Calu3 (cell line): ENCODE measurements around the gene ECPAS. TPM values are rescaled to one million over a fixed set of nuclear protein-coding genes. Genes with fewer than 3 reads are reported as not detected.
"Not testable (repeated sequence)": the region's sequence is repeated elsewhere in the genome, so short reads cannot be mapped to it uniquely, and the experiment has no call there.

Experiments used
- BruUV-seq: library from RNA; stranded (reverse); fragments of 400-500 nt; replicated peaks from 2 replicates; lab custom pipeline; 2021; lab: Mats Ljungman, UMichigan
- CTCF ChIA-PET: fragments of 300-600 bp; sonication (Branson Sonifier 250); formaldehyde crosslinking; loops from one replicate; lab custom pipeline; 2022; ENCODE audit warnings: antibody characterized with exemption; lab: Charles Lee
- DNase-seq: peaks from one replicate; pipeline ENCODE4 v3.0.0; 2022
- H3K27ac Mint-ChIP-seq: one replicate; pipeline ENCODE4 v1.8.0; 2022; ENCODE audit warnings: mixed read lengths; ENCODE audit not compliant: unreplicated experiment
- H3K27me3 Mint-ChIP-seq: one replicate; pipeline ENCODE4 v1.8.0; 2022; ENCODE audit warnings: mixed read lengths; ENCODE audit not compliant: unreplicated experiment
- H3K36me3 Mint-ChIP-seq: one replicate; pipeline ENCODE4 v1.8.0; 2022; ENCODE audit warnings: mild to moderate bottlenecking, moderate library complexity, mixed read lengths; ENCODE audit not compliant: insufficient read depth, unreplicated experiment
- H3K4me1 Mint-ChIP-seq: one replicate; pipeline ENCODE4 v1.8.0; 2022; ENCODE audit warnings: mild to moderate bottlenecking, low read depth, mixed read lengths; ENCODE audit not compliant: unreplicated experiment
- H3K4me3 Mint-ChIP-seq: one replicate; pipeline ENCODE4 v1.8.0; 2022; ENCODE audit warnings: mild to moderate bottlenecking, low read depth, moderate library complexity, mixed read lengths; ENCODE audit not compliant: unreplicated experiment
- H3K9me3 Mint-ChIP-seq: one replicate; pipeline ENCODE4 v1.8.0; 2022; ENCODE audit warnings: low read depth, mixed read lengths; ENCODE audit not compliant: unreplicated experiment
- CTCF ChIP-seq: fragments of 200-600 bp; IDR thresholded peaks from one replicate; pipeline ENCODE4 v1.8.0; 2022; ENCODE audit warnings: antibody characterized with exemption; ENCODE audit not compliant: unreplicated experiment
- intact Hi-C: fragments of 100-400 bp; cut with micrococcal nuclease; formaldehyde crosslinking; loops from one replicate; pipeline ENCODE4 v1.10.0; 2022; ENCODE audit not compliant: unreplicated experiment
- total RNA-seq: library from RNA; stranded (reverse); gene quantifications from 2 replicates; pipeline ENCODE4 v1.2.3, GENCODE V29; 2022

Gene ECPAS
- total RNA-seq, 1 experiment from 2014 or later: 57.8 TPM

GRCh38 chr9:111454751-111455150 is 29.4 kb downstream of the ECPAS start:
- no peaks in the 10 kb centered on the region for H3K36me3 Mint-ChIP-seq
- no peaks in the 10 kb centered on the region for H3K9me3 Mint-ChIP-seq
- H3K4me3 Mint-ChIP-seq: no peak overlapping the region
- CTCF ChIA-PET: interaction anchor here (0.6 kb wide), 2 partner anchors 75 to 1342 kb away, joined by 3 read pairs; no protein-coding TSS in a partner anchor
- peaks cover 18% of the 10 kb centered on the region for H3K4me1 Mint-ChIP-seq
- H3K27ac Mint-ChIP-seq: no peak overlapping the region
- DNase-seq: no peak
- TF ChIP-seq CTCF: no peak
- H3K27me3 Mint-ChIP-seq: no peaks in the 10 kb centered on the region
- BruUV-seq: no TSS peak
- intact Hi-C loops: no loop called here

DNA sequence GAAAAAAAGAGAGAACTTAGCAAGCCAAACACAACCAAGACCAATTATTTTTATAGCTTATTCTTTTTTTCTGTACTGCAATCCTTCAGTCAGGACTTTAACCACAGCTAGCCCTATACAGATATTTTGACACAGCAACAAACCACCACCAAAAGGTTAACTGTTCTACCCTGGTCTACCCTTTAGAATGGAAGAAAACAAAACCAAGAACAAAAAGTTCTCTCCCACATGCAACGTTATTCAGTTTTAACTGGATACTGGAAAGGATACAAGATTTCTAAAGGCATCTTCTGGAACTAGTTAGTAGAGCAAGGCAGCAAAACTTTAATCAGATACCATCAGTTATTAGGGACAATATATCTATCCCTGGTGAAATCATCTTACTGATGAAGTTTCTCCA is 32.6 kb downstream of the ECPAS start:
- no peak for TF ChIP-seq CTCF
- H3K4me3 Mint-ChIP-seq: no peak overlapping the region
- intact Hi-C loops: no loop called here
- H3K27ac Mint-ChIP-seq: no peak overlapping the region
- CTCF ChIA-PET: interaction anchor here (0.6 kb wide), 1 partner anchor 397 kb away, joined by 3 read pairs; no protein-coding TSS in a partner anchor
- BruUV-seq: no TSS peak
- H3K36me3 Mint-ChIP-seq: no peaks in the 10 kb centered on the region
- H3K27me3 Mint-ChIP-seq: no peaks in the 10 kb centered on the region
- H3K9me3 Mint-ChIP-seq: no peaks in the 10 kb centered on the region
- no peak for DNase-seq
- H3K4me1 Mint-ChIP-seq: no peaks in the 10 kb centered on the region

DNA sequence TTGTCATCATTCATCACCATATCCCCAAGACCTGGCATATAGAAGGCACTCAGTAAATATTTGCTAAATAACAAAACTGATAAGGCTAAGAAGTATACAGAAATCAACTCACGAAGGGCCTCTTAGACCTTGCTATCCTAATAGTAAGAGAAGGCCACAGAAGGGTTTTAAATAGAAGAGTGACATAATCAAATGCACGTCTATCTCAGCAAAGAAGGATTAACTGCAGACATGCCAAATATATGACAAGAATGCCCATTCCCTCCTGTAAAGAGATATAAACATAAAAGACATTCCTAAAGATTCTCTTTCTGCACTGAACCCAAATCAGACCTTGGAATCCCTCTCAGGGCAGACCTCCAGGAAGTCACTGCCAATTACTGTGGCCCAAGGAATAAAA is 34.1 kb downstream of the ECPAS start:
- DNase-seq: no peak
- peaks cover 9% of the 10 kb centered on the region for H3K36me3 Mint-ChIP-seq
- CTCF ChIA-PET: no interaction called here
- intact Hi-C loops: no loop called here
- H3K27ac Mint-ChIP-seq: no peak overlapping the region
- no peaks in the 10 kb centered on the region for H3K4me1 Mint-ChIP-seq
- no TSS peak for BruUV-seq
- no peaks in the 10 kb centered on the region for H3K27me3 Mint-ChIP-seq
- H3K9me3 Mint-ChIP-seq: no peaks in the 10 kb centered on the region
- H3K4me3 Mint-ChIP-seq: no peak overlapping the region
- no peak for TF ChIP-seq CTCF

- no peak for TF ChIP-seq CTCF
- CTCF ChIA-PET: no interaction called here
- BruUV-seq: no TSS peak
- no peaks in the 10 kb centered on the region for H3K4me1 Mint-ChIP-seq
- intact Hi-C loops: no loop called here
- H3K4me3 Mint-ChIP-seq: no peak overlapping the region
- no peaks in the 10 kb centered on the region for H3K27me3 Mint-ChIP-seq
- H3K9me3 Mint-ChIP-seq: no peaks in the 10 kb centered on the region
- H3K36me3 Mint-ChIP-seq: peaks cover 9% of the 10 kb centered on the region
- H3K27ac Mint-ChIP-seq: no peak overlapping the region
- no peak for DNase-seq
Observed at GRCh38 chr9:111449705-111450104, 34.5 kb downstream of the ECPAS start.

- CTCF ChIA-PET, DNase-seq, H3K27me3 Mint-ChIP-seq, BruUV-seq, H3K4me1 Mint-ChIP-seq, intact Hi-C loops, H3K9me3 Mint-ChIP-seq, H3K4me3 Mint-ChIP-seq, H3K27ac Mint-ChIP-seq: not testable (repeated sequence)
- H3K36me3 Mint-ChIP-seq: peaks cover 15% of the 10 kb centered on the region
Observed at GRCh38 chr9:111445799-111446198, 38.4 kb downstream of the ECPAS start.
